ENCODE measurements around the gene C18orf54.
"Not testable (repeated sequence)": the region's sequence is repeated elsewhere in the genome, so short reads cannot be mapped to it uniquely, and the experiment has no call there.

C18orf54 gene

GRCh38 chr18:54357660-54358494 is at the start of gene C18orf54, which contains the start of gene STARD6:
C18orf54 (plus strand) TSS chr18:54357906; CDS start chr18:54360573, 2,667 bp downstream.
STARD6 (minus strand) TSS chr18:54357858; CDS start chr18:54354573, 3,285 bp downstream.
- peak; percentile 75 to 76 for DNase-seq (ENCODE audit: low read depth in 2 of 2)

DNA sequence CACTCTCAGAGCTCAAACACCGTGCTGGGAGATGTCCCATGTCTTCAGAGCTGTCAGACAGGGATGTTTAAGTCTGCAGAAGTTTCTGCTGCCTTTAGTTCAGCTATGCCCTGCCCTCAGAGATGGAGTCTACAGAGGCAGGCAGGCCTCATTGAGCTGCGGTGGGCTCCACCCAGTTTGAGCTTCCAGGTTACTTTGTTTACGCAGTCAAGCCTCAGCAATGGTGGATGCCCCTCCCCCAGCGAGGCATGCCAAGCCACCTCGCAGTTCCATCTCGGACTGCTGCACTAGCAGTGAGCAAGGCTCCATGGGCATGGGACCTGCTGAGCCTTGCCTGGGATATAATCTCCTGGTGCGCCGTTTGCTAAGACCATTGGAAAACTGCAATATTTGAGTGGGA is 48.1 kb upstream of the C18orf54 start:
- not testable (repeated sequence) for DNase-seq (ENCODE audit: low read depth in 2 of 2)

GRCh38 chr18:54316071-54316820 is 41.5 kb upstream of the C18orf54 start:
- DNase-seq (ENCODE audit: low read depth in 2 of 2) = no peak

DNA sequence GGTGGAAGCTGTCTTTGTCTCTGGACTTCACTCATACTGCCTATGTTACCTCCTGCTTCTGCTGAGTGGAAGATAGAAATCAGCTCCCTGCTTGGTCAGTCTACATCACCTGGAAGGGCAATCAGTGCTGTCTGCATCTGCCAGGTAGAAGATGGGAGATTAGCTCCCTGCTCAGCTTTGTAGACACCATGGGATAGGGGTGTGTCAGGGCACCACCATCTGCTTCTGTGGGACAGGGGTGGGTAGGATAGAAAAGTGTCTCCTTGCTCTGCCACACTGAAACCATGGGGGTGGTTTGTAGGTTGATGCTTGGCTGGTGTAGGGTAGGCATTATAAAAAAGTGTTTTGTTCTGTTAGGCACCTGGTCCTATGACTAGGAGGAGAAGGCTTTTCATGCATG is 34.1 kb upstream of the C18orf54 start:
- no peak for DNase-seq (ENCODE audit: low read depth in 2 of 2)

- no peak for DNase-seq (ENCODE audit: low read depth in 2 of 2)
Measured at GRCh38 chr18:54323970-54324369, 33.7 kb upstream of the C18orf54 start.

GRCh38 chr18:54327818-54328217 is 29.9 kb upstream of the C18orf54 start:
- DNase-seq (ENCODE audit: low read depth in 2 of 2) = no peak

- no peak for DNase-seq (ENCODE audit: low read depth in 2 of 2)
Measured at GRCh38 chr18:54329787-54330186, 27.9 kb upstream of the C18orf54 start.

DNA sequence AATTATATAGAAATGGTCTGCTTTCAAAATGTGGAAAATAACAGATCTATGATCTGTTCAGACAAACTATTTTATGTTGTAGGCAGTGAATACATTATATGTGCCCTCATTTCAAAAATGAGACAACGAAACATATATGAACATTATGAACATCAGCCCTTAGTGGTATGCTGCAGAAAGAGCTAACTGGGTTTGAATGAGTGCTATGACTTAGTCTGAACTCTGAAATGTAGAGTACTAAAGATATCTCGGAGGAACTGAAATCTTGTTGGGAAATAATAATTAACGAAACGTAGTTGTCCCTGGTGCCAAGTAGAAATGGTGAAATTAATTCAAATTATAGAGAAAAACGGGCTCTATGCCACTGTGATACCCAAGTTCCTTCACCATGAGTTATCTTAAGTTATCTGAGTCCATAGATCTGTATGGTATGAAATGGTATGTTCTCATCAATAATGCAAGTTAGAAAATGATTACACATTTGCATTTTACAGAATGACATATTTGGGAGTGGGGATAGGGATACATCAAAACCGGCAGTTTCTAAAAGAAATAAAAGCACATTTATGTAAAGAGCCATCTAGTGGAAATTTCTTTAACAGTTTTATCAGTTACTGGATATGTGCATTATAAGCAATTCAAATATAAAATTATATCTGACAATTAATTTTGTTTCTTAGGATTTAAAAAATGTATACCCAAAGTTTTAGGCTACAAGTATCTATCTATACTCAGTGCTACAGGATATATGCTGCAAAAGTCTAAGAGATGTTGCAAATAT is 26.7 kb upstream of the C18orf54 start:
- no peak for DNase-seq (ENCODE audit: low read depth in 2 of 2)

- DNase-seq (ENCODE audit: low read depth in 2 of 2) = no peak
Measured at GRCh38 chr18:54335638-54336173, 22.0 kb upstream of the C18orf54 start.

- DNase-seq (ENCODE audit: low read depth in 2 of 2) = no peak
Measured at GRCh38 chr18:54338230-54338629, 19.5 kb upstream of the C18orf54 start.

DNA sequence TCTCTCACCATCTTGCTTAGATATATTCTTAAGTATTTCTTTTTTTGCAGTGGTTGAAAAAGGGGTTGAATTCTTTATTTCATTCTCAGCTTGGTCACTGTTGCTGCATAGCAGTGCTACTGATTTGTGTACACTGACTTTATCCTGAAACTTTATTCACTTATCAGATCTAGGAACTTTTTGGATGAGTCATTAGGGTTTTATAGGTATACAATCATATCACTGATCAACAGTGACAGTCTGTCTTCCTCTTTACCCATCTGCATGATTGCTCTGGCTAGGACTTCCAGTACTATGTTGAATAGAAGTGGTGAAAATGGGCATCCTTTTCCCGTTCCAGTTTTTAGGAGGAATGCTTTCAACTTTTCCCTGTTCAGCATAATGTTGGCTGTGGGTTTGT is 6.5 kb upstream of the C18orf54 start:
- no peak for DNase-seq (ENCODE audit: low read depth in 2 of 2)

DNA sequence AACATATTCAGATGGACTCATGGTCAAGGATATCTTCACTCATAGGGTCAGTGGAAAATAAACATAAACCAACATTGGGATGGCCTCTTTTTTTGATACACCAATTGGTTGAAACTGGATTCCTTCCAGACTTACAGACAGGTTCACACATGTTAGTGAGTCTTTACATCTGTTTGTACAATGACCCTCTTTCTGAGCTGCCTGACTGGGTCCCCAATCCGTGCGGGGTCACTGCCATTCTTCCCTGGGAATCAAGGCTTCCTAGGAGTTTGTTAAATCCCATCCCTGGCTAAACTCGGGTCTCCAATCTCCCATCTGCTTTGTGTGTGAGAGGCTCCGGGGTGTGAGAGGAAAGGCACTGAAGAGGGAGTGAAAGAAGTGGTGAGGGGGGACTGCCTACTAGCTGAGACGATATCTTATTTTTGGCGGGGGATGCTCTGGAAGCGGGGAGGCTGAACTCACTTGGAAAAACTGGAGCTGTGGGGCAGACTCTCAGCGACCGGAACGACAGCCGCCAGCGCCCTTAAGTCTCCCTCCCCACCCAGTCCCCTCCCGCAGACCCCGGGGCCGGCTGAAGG is 535 bp upstream of the C18orf54 start:
- no peak for DNase-seq (ENCODE audit: low read depth in 2 of 2)

DNA sequence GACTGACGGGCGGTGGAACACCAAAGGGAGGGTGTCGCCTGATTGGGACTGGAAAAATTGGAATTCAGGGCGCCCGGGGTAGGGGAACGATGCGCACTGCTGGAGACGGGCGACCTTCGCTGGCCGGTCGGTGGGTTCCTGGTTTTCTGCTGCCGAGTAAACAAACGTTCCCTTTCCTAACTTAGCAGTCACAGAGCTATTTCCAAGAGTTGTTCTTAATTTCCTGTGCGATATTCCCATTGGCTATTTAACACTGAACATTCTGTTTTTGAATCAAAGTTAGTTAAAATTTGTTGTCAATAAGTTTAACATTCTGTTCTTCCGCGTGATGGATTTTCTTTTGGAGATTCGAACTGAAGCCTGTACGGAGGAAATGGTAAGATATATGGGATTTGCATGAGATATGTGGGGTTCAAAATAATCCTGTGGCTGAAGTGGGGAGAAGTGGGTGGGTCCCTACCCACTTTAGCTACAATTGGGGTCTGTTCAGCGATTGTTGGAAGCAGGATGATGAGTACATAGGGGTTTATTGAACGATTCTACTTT is 862 bp downstream of the C18orf54 start:
- DNase-seq (ENCODE audit: low read depth in 2 of 2) = no peak

DNA sequence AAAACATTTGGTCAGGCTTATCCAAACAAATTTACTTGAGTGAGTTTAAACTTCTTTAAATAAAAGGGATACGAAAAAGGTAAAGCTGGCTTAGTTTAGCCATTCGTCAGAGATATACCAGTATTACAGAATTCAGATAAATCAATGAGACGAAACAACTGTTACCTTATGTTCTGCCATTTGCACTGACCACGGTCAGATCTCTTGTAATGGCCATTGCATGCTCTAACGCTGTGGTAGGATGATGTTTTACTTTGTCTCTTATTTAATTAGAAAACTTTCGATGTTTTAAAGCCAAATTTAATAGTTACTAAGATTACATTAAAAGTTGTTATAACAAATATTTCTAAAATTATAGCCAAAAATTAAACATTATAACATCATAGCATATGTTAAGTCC is 1.5 kb downstream of the C18orf54 start:
- DNase-seq (ENCODE audit: low read depth in 2 of 2) = no peak

- DNase-seq (ENCODE audit: low read depth in 2 of 2) = no peak
Measured at GRCh38 chr18:54360406-54360805, 2.7 kb downstream of the C18orf54 start.

- no peak for DNase-seq (ENCODE audit: low read depth in 2 of 2)
Measured at GRCh38 chr18:54378057-54378456, 20.4 kb downstream of the C18orf54 start.

- no peak for DNase-seq (ENCODE audit: low read depth in 2 of 2)
Measured at GRCh38 chr18:54381640-54382039, 23.9 kb downstream of the C18orf54 start.

- DNase-seq (ENCODE audit: low read depth in 2 of 2) = no peak
Measured at GRCh38 chr18:54382076-54382475, 24.4 kb downstream of the C18orf54 start.

DNA sequence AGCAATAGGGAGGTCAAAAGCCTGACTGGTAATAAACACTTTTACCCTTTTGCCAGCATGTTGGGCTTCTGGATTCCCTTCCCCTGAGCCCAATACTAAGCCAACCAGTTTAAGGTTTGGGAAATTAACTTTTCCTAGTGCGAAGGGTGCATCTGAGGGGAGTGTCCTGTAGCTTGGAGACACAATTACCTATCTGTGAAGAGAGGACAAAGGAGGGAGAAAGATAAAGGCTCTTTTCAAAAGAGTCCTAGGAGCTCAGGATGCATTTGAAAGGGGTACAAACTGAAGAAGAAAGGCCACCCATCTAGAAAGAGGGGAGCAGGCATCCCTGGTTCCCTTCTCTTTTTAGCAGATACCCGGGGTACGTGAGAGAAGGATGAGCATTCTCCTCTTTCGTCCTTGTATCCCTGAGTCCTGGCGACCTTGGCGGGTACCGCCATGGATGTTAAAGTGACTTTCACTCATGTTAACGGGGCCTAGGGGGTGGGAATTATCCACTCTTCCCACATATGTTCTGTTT is 25.1 kb downstream of the C18orf54 start:
- DNase-seq (ENCODE audit: low read depth in 2 of 2) = no peak

DNA sequence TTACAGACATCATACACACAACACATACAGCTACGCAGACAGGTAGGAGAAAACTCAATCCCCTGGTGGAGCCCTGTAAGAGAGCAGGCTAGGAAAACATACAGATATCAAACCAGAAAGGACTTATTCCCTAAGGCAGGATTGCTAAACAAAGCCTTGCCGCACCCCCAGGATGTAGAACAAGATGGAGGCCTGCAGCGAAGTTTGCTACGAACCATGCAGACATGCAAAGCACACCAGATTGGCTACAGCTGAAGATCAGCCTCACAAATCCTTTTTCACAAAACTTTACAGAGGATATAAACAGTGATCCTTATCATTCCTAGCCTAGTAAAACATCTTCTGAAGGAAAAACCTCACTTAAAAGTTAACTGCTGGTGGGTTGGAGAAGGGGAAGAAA is 28.3 kb downstream of the C18orf54 start:
- DNase-seq (ENCODE audit: low read depth in 2 of 2) = no peak
